Activated CD4-positive, alpha-beta memory T cell treated with anti-CD3 and anti-CD28 coated beads for 36 hours (primary cell): Measurements from ENCODE around the gene TLE2. TPM values are rescaled to one million over a fixed set of nuclear protein-coding genes. Genes with fewer than 3 reads are reported as not detected.
"Not testable (repeated sequence)": the region's sequence is repeated elsewhere in the genome, so short reads cannot be mapped to it uniquely, and the experiment has no call there.

Source experiments
- CTCF ChIA-PET: fragments of 350-600 bp; sonication (Branson Sonifier 250); formaldehyde crosslinking; loops from one replicate; lab custom pipeline; 2021; ENCODE audit warnings: antibody characterized with exemption, inconsistent platforms; lab: Charles Lee
- POLR2A ChIA-PET: fragments of 350-600 bp; sonication (Branson Sonifier 250); formaldehyde crosslinking; loops from one replicate; lab custom pipeline; 2021; ENCODE audit warnings: antibody characterized with exemption; lab: Charles Lee
- DNase-seq: peaks from one replicate; pipeline ENCODE4 v3.0.0-alpha.2; 2020
- H3K27ac Mint-ChIP-seq: one replicate; pipeline ENCODE4 v1.8.0; 2021; ENCODE audit warnings: mixed read lengths
- H3K27me3 Mint-ChIP-seq: one replicate; pipeline ENCODE4 v1.8.0; 2021; ENCODE audit warnings: mixed read lengths
- H3K36me3 Mint-ChIP-seq: one replicate; pipeline ENCODE4 v1.8.0; 2021; ENCODE audit warnings: mixed read lengths
- H3K4me1 Mint-ChIP-seq: one replicate; pipeline ENCODE4 v1.8.0; 2021; ENCODE audit warnings: low read depth, mixed read lengths
- H3K4me3 Mint-ChIP-seq: one replicate; pipeline ENCODE4 v1.8.0; 2021; ENCODE audit warnings: mild to moderate bottlenecking, mixed read lengths
- H3K9me3 Mint-ChIP-seq: one replicate; pipeline ENCODE4 v1.8.0; 2021; ENCODE audit warnings: mixed read lengths
- intact Hi-C: fragments of 100-400 bp; cut with micrococcal nuclease; formaldehyde crosslinking; loops from one replicate; pipeline ENCODE4 v1.15.1; 2023
- total RNA-seq, 2 experiments: library from RNA; stranded (reverse); gene quantifications; one replicate each; pipeline ENCODE4 v1.2.3, GENCODE V29; 2021

TLE2 gene
- total RNA-seq, 2 experiments from 2014 or later: 8.5 to 9.9 TPM

GRCh38 chr19:3054972-3055740, 26.1 kb upstream of the TLE2 start:
- H3K9me3 Mint-ChIP-seq: no peaks in the 10 kb centered on the region
- no peak for DNase-seq
- CTCF ChIA-PET: interaction anchor here (1.2 to 1.5 kb wide), 4 partner anchors 16 to 104 kb away, joined by 3 to 4 read pairs (median 4); no protein-coding TSS in a partner anchor
- peak overlapping the region; percentile 56 for H3K27ac Mint-ChIP-seq
- no peak overlapping the region for H3K4me3 Mint-ChIP-seq
- peaks cover 41% of the 10 kb centered on the region for H3K36me3 Mint-ChIP-seq
- intact Hi-C loops: no loop called here
- POLR2A ChIA-PET: no interaction called here
- peaks cover 31% of the 10 kb centered on the region for H3K4me1 Mint-ChIP-seq
- H3K27me3 Mint-ChIP-seq: no peaks in the 10 kb centered on the region

- H3K9me3 Mint-ChIP-seq: no peaks in the 10 kb centered on the region
Measured at GRCh38 chr19:3054265-3054971, 25.3 kb upstream of the TLE2 start.

GRCh38 chr19:3053780-3054179, 24.7 kb upstream of the TLE2 start:
- Mint-ChIP-seq H3K4me1 (peaks cover 27% of the 10 kb centered on the region), H3K4me3 (no peak overlapping the region), H3K36me3 (peaks cover 30% of the 10 kb centered on the region), H3K27me3 (no peaks in the 10 kb centered on the region), H3K27ac (no peak overlapping the region), H3K9me3 (no peaks in the 10 kb centered on the region)
- ChIA-PET POLR2A (interaction anchor here (1.0 kb wide), 1 partner anchor 103 kb away, joined by 3 read pairs; no protein-coding TSS in a partner anchor), CTCF (interaction anchor here (1.2 to 1.6 kb wide), 4 partner anchors 22 to 103 kb away, joined by 3 to 4 read pairs (median 4); no protein-coding TSS in a partner anchor)
- no peak for DNase-seq
- intact Hi-C loops: no loop called here

More at GRCh38 chr19:3054265-3054971, 25.3 kb upstream of the TLE2 start:
- POLR2A ChIA-PET: interaction anchor here (1.0 kb wide), 1 partner anchor 104 kb away, joined by 3 read pairs; no protein-coding TSS in a partner anchor
- CTCF ChIA-PET: interaction anchor here (1.2 to 1.6 kb wide), 5 partner anchors 15 to 104 kb away, joined by 3 to 4 read pairs (median 4); no protein-coding TSS in a partner anchor
- peak overlapping the region; percentile 56 for H3K27ac Mint-ChIP-seq
- H3K27me3 Mint-ChIP-seq: no peaks in the 10 kb centered on the region
- peaks cover 24% of the 10 kb centered on the region for H3K4me1 Mint-ChIP-seq
- no peak for DNase-seq
- intact Hi-C loops: no loop called here
- H3K4me3 Mint-ChIP-seq: no peak overlapping the region
- H3K36me3 Mint-ChIP-seq: peaks cover 34% of the 10 kb centered on the region

GRCh38 chr19:3053218-3053621, 24.1 kb upstream of the TLE2 start:
- DNase-seq: no peak
- H3K36me3 Mint-ChIP-seq: peaks cover 25% of the 10 kb centered on the region
- H3K4me3 Mint-ChIP-seq: no peak overlapping the region
- no peaks in the 10 kb centered on the region for H3K27me3 Mint-ChIP-seq
- H3K9me3 Mint-ChIP-seq: no peaks in the 10 kb centered on the region
- CTCF ChIA-PET: interaction anchor here (0.9 to 2.3 kb wide), 3 partner anchors 22 to 89 kb away, joined by 3 to 12 read pairs (median 3); no protein-coding TSS in a partner anchor
- H3K27ac Mint-ChIP-seq: no peak overlapping the region
- POLR2A ChIA-PET: interaction anchor here (1.0 kb wide), 1 partner anchor 103 kb away, joined by 3 read pairs; no protein-coding TSS in a partner anchor
- peaks cover 24% of the 10 kb centered on the region for H3K4me1 Mint-ChIP-seq
- intact Hi-C loops: no loop called here

- H3K4me3 Mint-ChIP-seq, H3K27me3 Mint-ChIP-seq, H3K9me3 Mint-ChIP-seq, intact Hi-C loops, POLR2A ChIA-PET, H3K27ac Mint-ChIP-seq, DNase-seq, CTCF ChIA-PET: not testable (repeated sequence)
- Mint-ChIP-seq H3K36me3 (peaks cover 15% of the 10 kb centered on the region), H3K4me1 (peaks cover 20% of the 10 kb centered on the region)
Measured at GRCh38 chr19:3050016-3050415, 20.9 kb upstream of the TLE2 start.

GRCh38 chr19:3049089-3049488, 20.0 kb upstream of the TLE2 start:
- intact Hi-C loops: no loop called here
- CTCF ChIA-PET: no interaction called here
- H3K36me3 Mint-ChIP-seq: peaks cover 5% of the 10 kb centered on the region
- H3K4me1 Mint-ChIP-seq: peaks cover 10% of the 10 kb centered on the region
- H3K27me3 Mint-ChIP-seq: no peaks in the 10 kb centered on the region
- no peak for DNase-seq
- H3K27ac Mint-ChIP-seq: peak overlapping the region; percentile 51
- POLR2A ChIA-PET: no interaction called here
- peak overlapping the region; percentile 4 for H3K4me3 Mint-ChIP-seq
- H3K9me3 Mint-ChIP-seq: no peaks in the 10 kb centered on the region

GRCh38 chr19:3048190-3048533, 19.1 kb upstream of the TLE2 start:
- no peak for DNase-seq
- Mint-ChIP-seq H3K4me1 (peaks cover 9% of the 10 kb centered on the region), H3K9me3 (no peaks in the 10 kb centered on the region), H3K4me3 (no peak overlapping the region), H3K27me3 (no peaks in the 10 kb centered on the region), H3K27ac (no peak overlapping the region), H3K36me3 (peaks cover 4% of the 10 kb centered on the region)
- intact Hi-C loops: no loop called here
- CTCF ChIA-PET: interaction anchor here (0.7 kb wide), 1 partner anchor 10 kb away, joined by 3 read pairs; no protein-coding TSS in a partner anchor
- POLR2A ChIA-PET: no interaction called here

- ChIA-PET CTCF (interaction anchor here (1.0 kb wide), 1 partner anchor 11 kb away, joined by 3 read pairs; no protein-coding TSS in a partner anchor), POLR2A (no interaction called here)
- Mint-ChIP-seq H3K27ac (peak overlapping the region; percentile 79), H3K36me3 (peaks cover 3% of the 10 kb centered on the region), H3K4me1 (peaks cover 9% of the 10 kb centered on the region), H3K27me3 (no peaks in the 10 kb centered on the region), H3K4me3 (peak overlapping the region; percentile 75), H3K9me3 (no peaks in the 10 kb centered on the region)
- peak; percentile 83 for DNase-seq
- intact Hi-C loops: no loop called here
Measured at GRCh38 chr19:3047496-3048189, 18.6 kb upstream of the TLE2 start.

GRCh38 chr19:3046698-3047495, 17.8 kb upstream of the TLE2 start:
- Mint-ChIP-seq H3K4me3 (no peak overlapping the region), H3K27me3 (no peaks in the 10 kb centered on the region), H3K9me3 (no peaks in the 10 kb centered on the region), H3K4me1 (peaks cover 12% of the 10 kb centered on the region), H3K27ac (no peak overlapping the region), H3K36me3 (no peaks in the 10 kb centered on the region)
- intact Hi-C loops: no loop called here
- no peak for DNase-seq
- POLR2A ChIA-PET: no interaction called here
- CTCF ChIA-PET: interaction anchor here (1.0 to 1.2 kb wide), 2 partner anchors 11 to 117 kb away, joined by 3 read pairs; no protein-coding TSS in a partner anchor

- ChIA-PET POLR2A (no interaction called here), CTCF (interaction anchor here (1.2 to 1.5 kb wide), 3 partner anchors 9 to 118 kb away, joined by 3 read pairs; no protein-coding TSS in a partner anchor)
- no peak for DNase-seq
- no peaks in the 10 kb centered on the region for H3K27me3 Mint-ChIP-seq
- H3K27ac Mint-ChIP-seq: no peak overlapping the region
- H3K9me3 Mint-ChIP-seq: no peaks in the 10 kb centered on the region
- H3K4me3 Mint-ChIP-seq: no peak overlapping the region
- no peaks in the 10 kb centered on the region for H3K36me3 Mint-ChIP-seq
- intact Hi-C loops: no loop called here
- peaks cover 12% of the 10 kb centered on the region for H3K4me1 Mint-ChIP-seq
Measured at GRCh38 chr19:3045885-3046697, 17.0 kb upstream of the TLE2 start.
